Breast epithelium (tissue), 4 donors: ENCODE measurements around the gene TANC1. TPM values are rescaled to one million over a fixed set of nuclear protein-coding genes. Genes with fewer than 3 reads are reported as not detected.

Source experiments
- DNase-seq, 2 donors: peaks; one replicate each; pipeline ENCODE4 v3.0.0-alpha.2; 2019; ENCODE audit warnings: low spot score in 2 of 2
- H3K27ac ChIP-seq, 2 donors: fragments of 200-600 bp; sonication (generic) in 1 of 2; one replicate each; pipeline ENCODE4 v1.5.1; 2016 to 2019; ENCODE audit warnings: mild to moderate bottlenecking in 1 of 2
- H3K27me3 ChIP-seq, 2 donors: fragments of 200-600 bp; sonication (generic) in 1 of 2; one replicate each; pipeline versions ENCODE4 v1.5.1 to v1.6.0; 2017 to 2019; ENCODE audit warnings: control low read depth in 1 of 2, mild to moderate bottlenecking in 1 of 2
- H3K36me3 ChIP-seq: fragments of 200-600 bp; one replicate; pipeline ENCODE4 v1.5.1; 2019
- H3K4me1 ChIP-seq, 2 donors: fragments of 200-600 bp; sonication (generic); one replicate each; pipeline ENCODE4 v1.5.1; 2016 to 2019; ENCODE audit warnings: control low read depth in 1 of 2
- H3K4me3 ChIP-seq, 3 donors: fragments of 200-600 bp; sonication (generic); 1 replicate in 2 of 3; 2 replicates in 1 of 3; pipeline ENCODE4 v1.5.1; 2016 to 2019; ENCODE audit warnings: mild to moderate bottlenecking in 3 of 3, moderate library complexity in 2 of 3
- H3K9me3 ChIP-seq, 2 donors: fragments of 200-600 bp; sonication (generic) in 1 of 2; one replicate each; pipeline ENCODE4 v1.5.1; 2016 to 2019; ENCODE audit warnings: control low read depth in 1 of 2
- POLR2A ChIP-seq: fragments of 450-650 bp; IDR thresholded peaks from one replicate; pipeline ENCODE4 v1.6.1; 2016; ENCODE audit warnings: antibody characterized with exemption, mild to moderate bottlenecking, moderate library complexity
- POLR2AphosphoS5 ChIP-seq, 3 donors: sonication (generic); formaldehyde crosslinking; IDR thresholded peaks; one replicate each; pipeline ENCODE4 v1.6.1; 2017; ENCODE audit warnings: antibody characterized with exemption in 3 of 3
- intact Hi-C: fragments of 100-400 bp; cut with DNase I; formaldehyde crosslinking; loops from one replicate; pipeline ENCODE4 v1.15.1; 2023; ENCODE audit warnings: low total_unique reads
- total RNA-seq, 3 donors: library from RNA; depleted of rRNA; stranded (reverse); fragments of >200 nt; gene quantifications; one replicate each; pipeline ENCODE4 v1.1.0, GENCODE V29; 2016
- TF ChIP-seq, protein P1 (sequence below), 3 donors: fragments of 450-650 bp; IDR thresholded peaks; one replicate each; pipeline ENCODE4 v1.5.1; 2016 to 2017; ENCODE audit warnings: antibody characterized with exemption in 3 of 3, mild to moderate bottlenecking in 3 of 3, moderate library complexity in 3 of 3

Gene TANC1
- total RNA-seq, 3 donors from 2014 or later = 18.9 to 62.3 (median 58.4) TPM

DNA sequence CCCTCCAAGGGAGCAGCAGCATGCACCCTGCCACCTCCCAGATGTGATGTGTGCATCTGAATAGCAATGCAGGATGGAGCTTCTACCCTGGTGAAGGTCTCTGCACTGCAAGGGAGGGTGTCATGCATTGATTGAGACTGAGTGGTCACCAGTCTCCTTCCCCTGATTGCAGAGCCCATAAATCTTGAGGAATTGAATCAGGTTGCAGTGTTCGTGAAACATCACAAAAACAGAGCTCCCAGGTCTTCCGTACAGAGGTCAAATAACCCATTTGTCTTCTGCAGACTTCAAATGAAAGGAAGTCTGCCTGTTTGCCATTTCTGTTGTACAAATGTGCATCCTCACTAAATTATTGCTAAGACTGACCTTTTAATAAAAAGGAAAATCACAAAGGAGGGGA, 181.3 kb downstream of the TANC1 start:
- no peak for DNase-seq
- no peak overlapping the region for H3K4me3 ChIP-seq
- no peaks in the 10 kb centered on the region for H3K27me3 ChIP-seq
- TF ChIP-seq POLR2AphosphoS5 (IDR thresholded peaks at IDR 0.05) (no peak), POLR2A (no peak)
- TF ChIP-seq, protein P1, sequence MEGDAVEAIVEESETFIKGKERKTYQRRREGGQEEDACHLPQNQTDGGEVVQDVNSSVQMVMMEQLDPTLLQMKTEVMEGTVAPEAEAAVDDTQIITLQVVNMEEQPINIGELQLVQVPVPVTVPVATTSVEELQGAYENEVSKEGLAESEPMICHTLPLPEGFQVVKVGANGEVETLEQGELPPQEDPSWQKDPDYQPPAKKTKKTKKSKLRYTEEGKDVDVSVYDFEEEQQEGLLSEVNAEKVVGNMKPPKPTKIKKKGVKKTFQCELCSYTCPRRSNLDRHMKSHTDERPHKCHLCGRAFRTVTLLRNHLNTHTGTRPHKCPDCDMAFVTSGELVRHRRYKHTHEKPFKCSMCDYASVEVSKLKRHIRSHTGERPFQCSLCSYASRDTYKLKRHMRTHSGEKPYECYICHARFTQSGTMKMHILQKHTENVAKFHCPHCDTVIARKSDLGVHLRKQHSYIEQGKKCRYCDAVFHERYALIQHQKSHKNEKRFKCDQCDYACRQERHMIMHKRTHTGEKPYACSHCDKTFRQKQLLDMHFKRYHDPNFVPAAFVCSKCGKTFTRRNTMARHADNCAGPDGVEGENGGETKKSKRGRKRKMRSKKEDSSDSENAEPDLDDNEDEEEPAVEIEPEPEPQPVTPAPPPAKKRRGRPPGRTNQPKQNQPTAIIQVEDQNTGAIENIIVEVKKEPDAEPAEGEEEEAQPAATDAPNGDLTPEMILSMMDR (IDR thresholded peaks at IDR 0.05) = no peak
- no peaks in the 10 kb centered on the region for H3K4me1 ChIP-seq
- H3K9me3 ChIP-seq = no peaks in the 10 kb centered on the region
- H3K27ac ChIP-seq = no peak overlapping the region
- no peaks in the 10 kb centered on the region for H3K36me3 ChIP-seq
- intact Hi-C loops = no loop called here

- intact Hi-C loops = no loop called here
- H3K4me3 ChIP-seq = no peak overlapping the region
Observed at GRCh38 chr2:159150280-159150746, 181.9 kb downstream of the TANC1 start.

GRCh38 chr2:159151198-159152127, 183.0 kb downstream of the TANC1 start:
- TF ChIP-seq POLR2AphosphoS5 (IDR thresholded peaks at IDR 0.05) (no peak), POLR2A (no peak)
- TF ChIP-seq, protein P1 (IDR thresholded peaks at IDR 0.05) = no peak
- no peak overlapping the region for H3K4me3 ChIP-seq
- DNase-seq = no peak
- H3K4me1 ChIP-seq = peaks cover 0 to 5% of the 10 kb centered on the region in 2 donors
- intact Hi-C loops = no loop called here
- H3K9me3 ChIP-seq = no peaks in the 10 kb centered on the region
- no peaks in the 10 kb centered on the region for H3K27me3 ChIP-seq
- H3K36me3 ChIP-seq = no peaks in the 10 kb centered on the region
- no peak overlapping the region for H3K27ac ChIP-seq

More at GRCh38 chr2:159150280-159150746, 181.9 kb downstream of the TANC1 start:
- no peaks in the 10 kb centered on the region for H3K27me3 ChIP-seq
- no peaks in the 10 kb centered on the region for H3K36me3 ChIP-seq
- H3K4me1 ChIP-seq = no peaks in the 10 kb centered on the region
- no peak for DNase-seq
- H3K27ac ChIP-seq = no peak overlapping the region
- TF ChIP-seq POLR2AphosphoS5 (IDR thresholded peaks at IDR 0.05) = no peak
- TF ChIP-seq POLR2A = no peak
- TF ChIP-seq, protein P1 (IDR thresholded peaks at IDR 0.05) = no peak
- H3K9me3 ChIP-seq = no peaks in the 10 kb centered on the region

GRCh38 chr2:159152128-159152778, 183.8 kb downstream of the TANC1 start:
- TF ChIP-seq, protein P1 (IDR thresholded peaks at IDR 0.05) = no peak
- no peak for TF ChIP-seq POLR2AphosphoS5 (IDR thresholded peaks at IDR 0.05)
- TF ChIP-seq POLR2A = no peak
- no peaks in the 10 kb centered on the region for H3K27me3 ChIP-seq
- peaks cover 0 to 5% of the 10 kb centered on the region in 2 donors for H3K4me1 ChIP-seq
- no peaks in the 10 kb centered on the region for H3K9me3 ChIP-seq
- intact Hi-C loops = no loop called here
- H3K4me3 ChIP-seq = no peak overlapping the region
- H3K36me3 ChIP-seq = no peaks in the 10 kb centered on the region
- H3K27ac ChIP-seq = no peak overlapping the region
- DNase-seq = no peak

- no peak for DNase-seq
- Histone ChIP-seq H3K9me3 (no peaks in the 10 kb centered on the region), H3K27ac (peak overlapping the region in 1 of 2 donors; percentile 6), H3K36me3 (no peaks in the 10 kb centered on the region), H3K27me3 (no peaks in the 10 kb centered on the region), H3K4me3 (no peak overlapping the region), H3K4me1 (peaks cover 0 to 5% of the 10 kb centered on the region in 2 donors)
- intact Hi-C loops = no loop called here
- TF ChIP-seq, protein P1 (IDR thresholded peaks at IDR 0.05) = no peak
- no peak for TF ChIP-seq POLR2A
Observed at GRCh38 chr2:159153063-159153462, 184.6 kb downstream of the TANC1 start.
